Measurements from ENCODE around the gene BICDL1. TPM values are rescaled to one million over a fixed set of nuclear protein-coding genes. Genes with fewer than 3 reads are reported as not detected.

BICDL1 gene
- total RNA-seq, 1 experiment from 2014 or later, result 3.6 TPM

GRCh38 chr12:119998471-119999245 is 9.6 kb downstream of the BICDL1 start:
- Histone ChIP-seq H3F3A (ENCODE audit: low read length, unreplicated experiment) (no peaks in the 10 kb centered on the region), H4K20me1 (ENCODE audit: low read length) (no peaks in the 10 kb centered on the region), H3K4me1 (ENCODE audit: insufficient read depth, low read length) (no peaks in the 10 kb centered on the region), H3K4me2 (ENCODE audit: low read length) (no peak overlapping the region), H3K9me2 (replicated peaks; ENCODE audit: low read length) (no peaks in the 10 kb centered on the region), H3K4me3 (ENCODE audit: low read length) (no peak overlapping the region), H3K9me3 (ENCODE audit: low read length) (no peaks in the 10 kb centered on the region), H3K9ac (ENCODE audit: low read length) (no peak overlapping the region), H3K27me3 (ENCODE audit: low read length) (no peaks in the 10 kb centered on the region), H3K36me3 (ENCODE audit: low read depth, low read length) (no peaks in the 10 kb centered on the region), H3K27ac (ENCODE audit: low read length) (no peak overlapping the region), H3K79me2 (ENCODE audit: low read length) (no peaks in the 10 kb centered on the region), H2AFZ (ENCODE audit: low read length) (no peak overlapping the region)
- ATAC-seq (no peak), DNase-seq (no peak)
- TF ChIP-seq CTCF (conservative IDR thresholded peaks at IDR 0.05; ENCODE audit: low read depth, low read length) (no peak), EZH2phosphoT487 (IDR thresholded peaks at IDR 0.05; ENCODE audit: borderline replicate concordance, low read length) (no peak), EZH2 (IDR thresholded peaks at IDR 0.05; ENCODE audit: low read length, unreplicated experiment) (no peak)
- CTCF ChIA-PET, result interaction anchor here (0.7 to 1.0 kb wide), 2 partner anchors 96 to 190 kb away, joined by 4 read pairs; no protein-coding TSS in a partner anchor
- intact Hi-C loops (cut with micrococcal nuclease), result no loop called here
- BruUV-seq (replicated peaks), result no TSS peak
- POLR2A ChIA-PET (ENCODE audit: unreplicated experiment), result no interaction called here

DNA sequence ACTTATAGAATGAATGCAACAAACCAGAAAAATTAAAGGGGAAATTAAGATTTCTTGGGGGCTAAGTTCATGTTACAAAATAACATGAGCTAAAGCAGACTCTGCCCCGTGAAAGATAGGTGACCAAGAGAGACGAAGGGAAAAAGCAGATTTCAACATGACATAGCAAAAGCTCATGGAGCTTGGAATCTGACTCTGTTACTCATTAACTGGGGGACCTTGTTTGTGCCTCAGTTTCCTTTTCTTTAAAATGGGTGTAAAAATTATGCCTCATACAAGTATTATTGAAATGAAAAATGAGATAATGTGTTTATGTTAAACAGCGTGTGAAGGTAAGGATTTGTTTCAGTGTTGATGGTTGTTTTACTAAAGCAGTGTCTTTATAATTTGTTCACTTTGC is 11.5 kb downstream of the BICDL1 start:
- POLR2A ChIA-PET (ENCODE audit: unreplicated experiment), result no interaction called here
- CTCF ChIA-PET, result interaction anchor here (0.5 kb wide), 1 partner anchor 116 kb away, joined by 7 read pairs; no protein-coding TSS in a partner anchor
- TF ChIP-seq CTCF (conservative IDR thresholded peaks at IDR 0.05; ENCODE audit: low read depth, low read length) (no peak), EZH2 (IDR thresholded peaks at IDR 0.05; ENCODE audit: low read length, unreplicated experiment) (no peak), EZH2phosphoT487 (IDR thresholded peaks at IDR 0.05; ENCODE audit: borderline replicate concordance, low read length) (no peak)
- no peak overlapping the region for H3K27ac ChIP-seq (ENCODE audit: low read length)
- H3K4me2 ChIP-seq (ENCODE audit: low read length), result no peak overlapping the region
- H2AFZ ChIP-seq (ENCODE audit: low read length), result no peak overlapping the region
- ATAC-seq (no peak), DNase-seq (no peak)
- intact Hi-C loops (cut with micrococcal nuclease), result no loop called here
- no peaks in the 10 kb centered on the region for H3K79me2 ChIP-seq (ENCODE audit: low read length)
- H3K4me1 ChIP-seq (ENCODE audit: insufficient read depth, low read length), result no peaks in the 10 kb centered on the region
- no peak overlapping the region for H3K4me3 ChIP-seq (ENCODE audit: low read length)
- no peaks in the 10 kb centered on the region for H3K27me3 ChIP-seq (ENCODE audit: low read length)
- no peaks in the 10 kb centered on the region for H3K9me3 ChIP-seq (ENCODE audit: low read length)
- no peaks in the 10 kb centered on the region for H3F3A ChIP-seq (ENCODE audit: low read length, unreplicated experiment)
- no TSS peak for BruUV-seq (replicated peaks)
- no peak overlapping the region for H3K9ac ChIP-seq (ENCODE audit: low read length)
- no peaks in the 10 kb centered on the region for H3K36me3 ChIP-seq (ENCODE audit: low read depth, low read length)
- H4K20me1 ChIP-seq (ENCODE audit: low read length), result no peaks in the 10 kb centered on the region
- H3K9me2 ChIP-seq (replicated peaks; ENCODE audit: low read length), result no peaks in the 10 kb centered on the region

DNA sequence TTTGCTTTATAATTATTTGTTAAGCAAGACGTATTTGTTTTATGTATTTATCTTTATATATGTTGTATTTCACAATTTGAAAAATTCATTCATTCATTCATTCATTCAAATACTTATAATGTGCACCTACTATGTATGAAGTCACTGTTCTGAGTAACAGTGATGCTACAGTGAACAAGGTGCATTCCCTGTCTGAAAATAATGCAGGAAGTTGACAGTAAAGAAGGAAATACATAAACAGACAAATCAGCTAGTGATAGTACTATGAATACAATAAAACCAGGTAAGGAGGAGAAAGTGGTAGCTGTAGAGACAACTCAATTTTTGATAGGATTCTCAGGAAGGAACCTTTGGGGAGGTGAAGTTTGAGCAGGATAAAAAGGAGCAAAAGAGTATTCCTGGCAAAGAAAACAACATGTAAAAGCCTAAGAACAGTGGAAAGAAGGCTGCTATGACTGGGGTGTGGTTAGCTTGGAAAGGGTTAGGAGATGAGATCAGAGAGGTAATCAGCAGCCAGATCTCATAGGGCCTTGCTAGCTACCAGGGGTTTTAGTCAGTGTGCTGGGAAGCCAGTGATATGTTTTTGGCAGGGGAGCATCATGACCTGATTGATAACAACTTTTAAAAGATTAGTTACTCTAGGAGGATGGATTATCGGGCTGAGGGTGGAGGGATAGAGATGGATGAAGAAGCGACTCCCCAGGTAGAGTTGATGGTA is 17.4 kb downstream of the BICDL1 start:
- Histone ChIP-seq H2AFZ (ENCODE audit: low read length) (no peak overlapping the region), H3K36me3 (ENCODE audit: low read depth, low read length) (no peaks in the 10 kb centered on the region), H4K20me1 (ENCODE audit: low read length) (no peaks in the 10 kb centered on the region), H3K27ac (ENCODE audit: low read length) (no peak overlapping the region), H3K9me2 (replicated peaks; ENCODE audit: low read length) (no peaks in the 10 kb centered on the region), H3K27me3 (ENCODE audit: low read length) (no peaks in the 10 kb centered on the region), H3K79me2 (ENCODE audit: low read length) (no peaks in the 10 kb centered on the region), H3F3A (ENCODE audit: low read length, unreplicated experiment) (no peaks in the 10 kb centered on the region), H3K4me2 (ENCODE audit: low read length) (no peak overlapping the region), H3K4me3 (ENCODE audit: low read length) (no peak overlapping the region), H3K9me3 (ENCODE audit: low read length) (no peaks in the 10 kb centered on the region), H3K9ac (ENCODE audit: low read length) (no peak overlapping the region), H3K4me1 (ENCODE audit: insufficient read depth, low read length) (no peaks in the 10 kb centered on the region; the same call in 1 of the 2 replicates)
- ATAC-seq (no peak), DNase-seq (no peak)
- intact Hi-C loops (cut with micrococcal nuclease), result no loop called here
- no peak for TF ChIP-seq CTCF (conservative IDR thresholded peaks at IDR 0.05; ENCODE audit: low read depth, low read length)
- no peak for TF ChIP-seq EZH2 (IDR thresholded peaks at IDR 0.05; ENCODE audit: low read length, unreplicated experiment)
- no peak for TF ChIP-seq EZH2phosphoT487 (IDR thresholded peaks at IDR 0.05; ENCODE audit: borderline replicate concordance, low read length)
- POLR2A ChIA-PET (ENCODE audit: unreplicated experiment), result no interaction called here
- CTCF ChIA-PET, result no interaction called here
- no TSS peak for BruUV-seq (replicated peaks)

Data from PC-3 (cell line).